HepG2 (cell line): ENCODE measurements around the gene SPINK4. TPM values are rescaled to one million over a fixed set of nuclear protein-coding genes. Genes with fewer than 3 reads are reported as not detected.
A peak's percentile ranks its signal among the peaks of the same experiment; 100 is the strongest.

ENCODE experiments used
- ATM ChIP-seq: fragments of 450-650 bp; IDR thresholded peaks from 2 replicates; pipeline ENCODE4 v1.7.1; 2017; ENCODE audit warnings: mild to moderate bottlenecking, borderline replicate concordance
- CEBPB ChIP-seq: IDR thresholded peaks from 2 replicates; pipeline ENCODE4 v1.6.1; 2011; ENCODE audit warnings: low read depth, low read length, improper control_type of control experiment, borderline replicate concordance
- DR1 ChIP-seq: sonication (generic); formaldehyde crosslinking; IDR thresholded peaks from 2 replicates; pipeline ENCODE4 v1.8.0; 2021; ENCODE audit warnings: mild to moderate bottlenecking, missing genetic modification reagents, inconsistent platforms
- EP300 ChIP-seq, 3 experiments: sonication (generic) in 1 of 3; formaldehyde crosslinking in 1 of 3; IDR thresholded peaks; 2 replicates each; pipeline versions ENCODE4 v1.5.1 to v1.6.1; 2011 to 2020; ENCODE audit warnings: low read depth in 2 of 3, low read length in 2 of 3, borderline replicate concordance in 1 of 3, improper control_type of control experiment in 1 of 3, mild to moderate bottlenecking in 1 of 3, missing genetic modification reagents in 1 of 3, moderate library complexity in 1 of 3
- GATAD1 ChIP-seq: IDR thresholded peaks from 2 replicates; pipeline ENCODE4 v1.6.1; 2016; ENCODE audit warnings: missing genetic modification reagents, missing compliant biosample characterization
- HNRNPL ChIP-seq: fragments of 200-400 bp; formaldehyde crosslinking; IDR thresholded peaks from 2 replicates; pipeline ENCODE4 v1.6.1; 2017; ENCODE audit warnings: mild to moderate bottlenecking, low read depth, low read length
- U2AF2 ChIP-seq: fragments of 200-400 bp; formaldehyde crosslinking; IDR thresholded peaks from 2 replicates; pipeline ENCODE4 v1.6.1; 2017; ENCODE audit warnings: low read depth, mild to moderate bottlenecking, low read length
- ZNF441 ChIP-seq: sonication (generic); formaldehyde crosslinking; IDR thresholded peaks from 2 replicates; pipeline ENCODE4 v1.7.0; 2021; ENCODE audit warnings: missing genetic modification reagents, borderline replicate concordance
- ZNF552 ChIP-seq: sonication (generic); formaldehyde crosslinking; IDR thresholded peaks from 2 replicates; pipeline ENCODE4 v1.9.0; 2022; ENCODE audit warnings: missing genetic modification reagents, mild to moderate bottlenecking, borderline replicate concordance
- ZNF652 ChIP-seq: IDR thresholded peaks from 2 replicates; pipeline ENCODE4 v1.6.1; 2016; ENCODE audit warnings: low read depth, borderline replicate concordance
- polyA plus RNA-seq, 8 experiments: library from polyadenylated mRNA; depleted of rRNA in 3 of 8; stranded (reverse) in 7 of 8; unstranded in 1 of 8; fragments of >200 nt; fragmentation: Illumina TruSeq in 4 of 8; extraction: Trizol in 4 of 8; gene quantifications; 2 replicates each; pipeline versions ENCODE4 v1.2.1 to v1.2.3, GENCODE V29; 2011 to 2016; ENCODE audit warnings: low read depth in 4 of 8, missing spikeins in 1 of 8, mixed read lengths in 1 of 8; ENCODE audit not compliant: insufficient read depth in 1 of 8
- total RNA-seq, 5 experiments: library from RNA; depleted of rRNA; stranded (reverse); fragments of >200 nt; fragmentation: Illumina TruSeq; extraction: Trizol; gene quantifications; 2 replicates each; pipeline ENCODE4 v1.2.3, GENCODE V29; 2016; ENCODE audit warnings: low read depth in 1 of 5
- TF ChIP-seq, protein P1 (sequence below): sonication (generic); formaldehyde crosslinking; IDR thresholded peaks from 2 replicates; pipeline ENCODE4 v1.8.1; 2023; ENCODE audit warnings: mild to moderate bottlenecking, moderate library complexity, missing genetic modification reagents
- TF ChIP-seq, protein P2 (sequence below): sonication (generic); formaldehyde crosslinking; conservative IDR thresholded peaks from 2 replicates; pipeline ENCODE4 v1.4.0; 2020; ENCODE audit warnings: missing genetic modification reagents
- TF ChIP-seq, protein P3 (sequence below): sonication (generic); formaldehyde crosslinking; conservative IDR thresholded peaks from 2 replicates; pipeline ENCODE4 v1.8.0; 2022; ENCODE audit warnings: low read depth, missing genetic modification reagents
- TF ChIP-seq, protein P4 (sequence below): sonication (generic); formaldehyde crosslinking; IDR thresholded peaks from 2 replicates; pipeline ENCODE4 v1.4.0; 2020; ENCODE audit warnings: mild to moderate bottlenecking, missing genetic modification reagents
- TF ChIP-seq, protein P5 (sequence below): sonication (generic); formaldehyde crosslinking; IDR thresholded peaks from 2 replicates; pipeline ENCODE4 v1.8.0; 2022; ENCODE audit warnings: mild to moderate bottlenecking, missing genetic modification reagents; ENCODE audit not compliant: insufficient replicate concordance

SPINK4 gene
- total and polyA plus RNA-seq, 2 of the 13 experiments (the other 11 are each of a cell fraction or from before 2014, with no cell fraction given), result 0.53 to 3.4 TPM

DNA sequence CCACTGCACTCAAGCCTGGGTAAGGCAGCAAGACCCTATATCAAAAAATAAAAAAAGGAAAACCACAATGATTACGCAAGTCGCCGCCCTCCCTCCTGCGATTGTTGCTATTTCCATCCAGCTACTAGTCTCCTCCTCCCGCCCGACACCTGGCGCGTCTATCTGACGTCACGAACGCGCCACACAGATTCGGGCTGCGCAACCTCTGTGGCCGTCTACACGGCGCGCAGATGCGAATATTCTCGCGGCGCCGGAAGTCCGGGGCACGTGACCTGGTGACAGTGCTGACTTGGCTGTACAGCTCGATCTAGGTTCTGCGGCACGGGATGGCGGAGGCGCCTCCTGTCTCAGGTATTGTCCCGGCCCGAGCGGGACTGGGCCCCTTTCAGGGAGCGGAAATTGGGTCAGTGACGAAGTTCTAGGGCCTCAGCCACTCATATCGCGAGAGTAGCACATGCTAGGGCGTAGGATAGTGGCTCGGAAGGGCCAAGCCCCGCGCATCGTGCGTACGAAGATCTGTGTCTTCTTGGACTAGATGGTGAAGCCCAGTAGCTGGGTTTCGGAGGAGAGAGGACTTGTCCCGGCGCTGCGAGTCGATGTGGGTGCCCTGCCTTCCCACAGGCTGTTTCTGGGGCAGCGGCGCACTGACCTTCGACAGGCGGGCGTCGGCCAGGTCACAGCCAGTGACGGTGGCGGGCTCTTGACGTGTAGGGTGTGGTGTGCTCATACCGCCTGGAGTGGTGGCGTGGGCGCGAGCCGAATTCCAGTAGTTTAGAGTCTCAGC lies 50.5 kb downstream of the SPINK4 start, which contains the start of gene NFX1 (continued):
- TF ChIP-seq, protein P1, sequence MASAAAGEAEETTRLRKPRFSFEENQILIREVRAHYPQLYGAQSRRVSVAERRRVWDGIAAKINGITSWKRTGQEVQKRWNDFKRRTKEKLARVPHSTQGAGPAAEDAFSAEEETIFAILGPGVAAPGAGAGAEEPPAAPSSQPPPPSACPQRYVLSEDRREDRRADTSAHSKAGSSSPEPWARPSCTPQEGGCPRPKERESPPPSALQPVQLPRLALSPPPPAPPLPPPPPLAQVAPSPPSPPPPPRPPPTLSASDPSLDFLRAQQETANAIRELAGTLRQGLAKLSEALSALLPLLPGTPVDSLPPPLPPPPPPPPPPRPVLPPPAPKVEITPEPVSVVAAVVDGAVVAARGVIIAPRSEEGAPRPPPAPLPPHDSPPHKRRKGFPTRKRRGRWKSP (CRISPR knock-in tag), result peak; percentile 56; the same call in 1 of the 2 replicates
- TF ChIP-seq, protein P2, sequence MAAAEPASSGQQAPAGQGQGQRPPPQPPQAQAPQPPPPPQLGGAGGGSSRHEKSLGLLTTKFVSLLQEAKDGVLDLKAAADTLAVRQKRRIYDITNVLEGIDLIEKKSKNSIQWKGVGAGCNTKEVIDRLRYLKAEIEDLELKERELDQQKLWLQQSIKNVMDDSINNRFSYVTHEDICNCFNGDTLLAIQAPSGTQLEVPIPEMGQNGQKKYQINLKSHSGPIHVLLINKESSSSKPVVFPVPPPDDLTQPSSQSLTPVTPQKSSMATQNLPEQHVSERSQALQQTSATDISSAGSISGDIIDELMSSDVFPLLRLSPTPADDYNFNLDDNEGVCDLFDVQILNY, result 0 out of 2 replicates have a peak, but pooled peaks have one; percentile 22
- TF ChIP-seq EP300 (IDR thresholded peaks at IDR 0.05; ENCODE audit: low read depth in 2 of 2, low read length in 2 of 2) (peak; percentile 43 to 48; a peak in 2 of 4 replicates), EP300 (CRISPR knock-in tag; IDR thresholded peaks at IDR 0.05; ENCODE audit: borderline replicate concordance) (peak; percentile 15; the same call in 1 of the 2 replicates), HNRNPL (no peak), DR1 (CRISPR knock-in tag) (peak; percentile 91), CEBPB (peak; percentile 98), ZNF441 (CRISPR knock-in tag) (peak; percentile 75; the same call in 1 of the 2 replicates), U2AF2 (no peak), ZNF652 (no peak; the same call in 1 of the 2 replicates), GATAD1 (peak; percentile 99), ZNF552 (CRISPR knock-in tag) (peak; percentile 89), ATM (peak; percentile 79; the same call in 1 of the 2 replicates)
- TF ChIP-seq, protein P3, sequence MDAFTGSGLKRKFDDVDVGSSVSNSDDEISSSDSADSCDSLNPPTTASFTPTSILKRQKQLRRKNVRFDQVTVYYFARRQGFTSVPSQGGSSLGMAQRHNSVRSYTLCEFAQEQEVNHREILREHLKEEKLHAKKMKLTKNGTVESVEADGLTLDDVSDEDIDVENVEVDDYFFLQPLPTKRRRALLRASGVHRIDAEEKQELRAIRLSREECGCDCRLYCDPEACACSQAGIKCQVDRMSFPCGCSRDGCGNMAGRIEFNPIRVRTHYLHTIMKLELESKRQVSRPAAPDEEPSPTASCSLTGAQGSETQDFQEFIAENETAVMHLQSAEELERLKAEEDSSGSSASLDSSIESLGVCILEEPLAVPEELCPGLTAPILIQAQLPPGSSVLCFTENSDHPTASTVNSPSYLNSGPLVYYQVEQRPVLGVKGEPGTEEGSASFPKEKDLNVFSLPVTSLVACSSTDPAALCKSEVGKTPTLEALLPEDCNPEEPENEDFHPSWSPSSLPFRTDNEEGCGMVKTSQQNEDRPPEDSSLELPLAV, result no peak
- TF ChIP-seq, protein P4, sequence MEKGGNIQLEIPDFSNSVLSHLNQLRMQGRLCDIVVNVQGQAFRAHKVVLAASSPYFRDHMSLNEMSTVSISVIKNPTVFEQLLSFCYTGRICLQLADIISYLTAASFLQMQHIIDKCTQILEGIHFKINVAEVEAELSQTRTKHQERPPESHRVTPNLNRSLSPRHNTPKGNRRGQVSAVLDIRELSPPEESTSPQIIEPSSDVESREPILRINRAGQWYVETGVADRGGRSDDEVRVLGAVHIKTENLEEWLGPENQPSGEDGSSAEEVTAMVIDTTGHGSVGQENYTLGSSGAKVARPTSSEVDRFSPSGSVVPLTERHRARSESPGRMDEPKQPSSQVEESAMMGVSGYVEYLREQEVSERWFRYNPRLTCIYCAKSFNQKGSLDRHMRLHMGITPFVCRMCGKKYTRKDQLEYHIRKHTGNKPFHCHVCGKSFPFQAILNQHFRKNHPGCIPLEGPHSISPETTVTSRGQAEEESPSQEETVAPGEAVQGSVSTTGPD (CRISPR knock-in tag), result 0 out of 2 replicates have a peak, but pooled peaks have one; percentile 51
- TF ChIP-seq, protein P5, sequence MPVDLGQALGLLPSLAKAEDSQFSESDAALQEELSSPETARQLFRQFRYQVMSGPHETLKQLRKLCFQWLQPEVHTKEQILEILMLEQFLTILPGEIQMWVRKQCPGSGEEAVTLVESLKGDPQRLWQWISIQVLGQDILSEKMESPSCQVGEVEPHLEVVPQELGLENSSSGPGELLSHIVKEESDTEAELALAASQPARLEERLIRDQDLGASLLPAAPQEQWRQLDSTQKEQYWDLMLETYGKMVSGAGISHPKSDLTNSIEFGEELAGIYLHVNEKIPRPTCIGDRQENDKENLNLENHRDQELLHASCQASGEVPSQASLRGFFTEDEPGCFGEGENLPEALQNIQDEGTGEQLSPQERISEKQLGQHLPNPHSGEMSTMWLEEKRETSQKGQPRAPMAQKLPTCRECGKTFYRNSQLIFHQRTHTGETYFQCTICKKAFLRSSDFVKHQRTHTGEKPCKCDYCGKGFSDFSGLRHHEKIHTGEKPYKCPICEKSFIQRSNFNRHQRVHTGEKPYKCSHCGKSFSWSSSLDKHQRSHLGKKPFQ (CRISPR knock-in tag), result peak; percentile 81
